GM20431 (cell line): Measurements from ENCODE around the gene CCDC157.
"Not testable (repeated sequence)": the region's sequence is repeated elsewhere in the genome, so short reads cannot be mapped to it uniquely, and the experiment has no call there.

Source experiments
- in situ Hi-C: fragments of 300-500 bp; cut with MseI, MboI; formaldehyde crosslinking; loops from one replicate; pipeline ENCODE4 v1.15.0; 2020; ENCODE audit warnings: low sequenced_read_pairs; ENCODE audit not compliant: unreplicated experiment

Gene CCDC157

GRCh38 chr22:30383061-30383460 is 26.3 kb downstream of the CCDC157 start:
- in situ Hi-C loops: loop anchor here (10.0 kb wide), 2 partner anchors 98 to 278 kb away; partner anchors contain the start of gene CASTOR1

- in situ Hi-C loops: loop anchor here (10.0 kb wide), 2 partner anchors 101 to 281 kb away; partner anchors contain the start of gene CASTOR1
Observed at GRCh38 chr22:30385942-30386341, 29.1 kb downstream of the CCDC157 start.

- in situ Hi-C loops: loop anchor here (10.0 kb wide), 2 partner anchors 102 to 282 kb away; partner anchors contain the start of gene CASTOR1
Observed at GRCh38 chr22:30386608-30386959, 29.8 kb downstream of the CCDC157 start.

- in situ Hi-C loops: loop anchor here (10.0 kb wide), 2 partner anchors 102 to 282 kb away; partner anchors contain the start of gene CASTOR1
Observed at GRCh38 chr22:30386960-30387827, 30.4 kb downstream of the CCDC157 start, which contains the start of gene RNF215. Gene RNF215, minus strand, starts transcription at chr22:30387411. Its CDS starts 98 bp downstream, at chr22:30387313.

GRCh38 chr22:30390974-30391691 is 34.3 kb downstream of the CCDC157 start:
- in situ Hi-C loops: no loop called here

GRCh38 chr22:30392661-30393321 is 36.0 kb downstream of the CCDC157 start:
- in situ Hi-C loops: no loop called here

- in situ Hi-C loops: no loop called here
Observed at GRCh38 chr22:30393322-30393680, 36.5 kb downstream of the CCDC157 start.

GRCh38 chr22:30393885-30394284 is 37.1 kb downstream of the CCDC157 start:
- in situ Hi-C loops: no loop called here

GRCh38 chr22:30396871-30397655 is 40.3 kb downstream of the CCDC157 start, which contains the start of gene SEC14L2:
Gene SEC14L2, plus strand, starts transcription at chr22:30397018. Its CDS starts 99 bp downstream, at chr22:30397117.
- in situ Hi-C loops: no loop called here

GRCh38 chr22:30397656-30398635 is 41.1 kb downstream of the CCDC157 start:
- in situ Hi-C loops: no loop called here

GRCh38 chr22:30398685-30399680 is 42.2 kb downstream of the CCDC157 start:
- in situ Hi-C loops: no loop called here

GRCh38 chr22:30399718-30400117 is 42.9 kb downstream of the CCDC157 start:
- in situ Hi-C loops: no loop called here

GRCh38 chr22:30400159-30400558 is 43.4 kb downstream of the CCDC157 start:
- in situ Hi-C loops: no loop called here

GRCh38 chr22:30401024-30401423 is 44.2 kb downstream of the CCDC157 start:
- in situ Hi-C loops: not testable (repeated sequence)

GRCh38 chr22:30402028-30402765 is 45.4 kb downstream of the CCDC157 start:
- in situ Hi-C loops: no loop called here

GRCh38 chr22:30402766-30403104 is 45.9 kb downstream of the CCDC157 start:
- in situ Hi-C loops: not testable (repeated sequence)

GRCh38 chr22:30404307-30404706 is 47.5 kb downstream of the CCDC157 start:
- in situ Hi-C loops: no loop called here
